H54 (cell line): ENCODE measurements around the gene SPRYD3.

Experiments used
- DNase-seq: peaks from one replicate; pipeline ENCODE4 v3.0.0; 2011; ENCODE audit warnings: low spot score, mixed read lengths; ENCODE audit not compliant: insufficient read length
- FAIRE-seq: peaks from 3 replicates; lab custom pipeline; 2011; peaks lifted over from hg19 to GRCh38; lab: Jason Lieb, UNC
- POLR2A ChIP-seq: IDR thresholded peaks from 2 replicates; pipeline ENCODE4 v1.6.1; 2011; ENCODE audit warnings: low read depth, mild to moderate bottlenecking, low read length

SPRYD3 gene

GRCh38 chr12:53107122-53107521 is 27.9 kb upstream of the SPRYD3 start:
- FAIRE-seq (no peak), DNase-seq (no peak)
- no peak for TF ChIP-seq POLR2A

- FAIRE-seq = no peak
- TF ChIP-seq POLR2A = no peak
- DNase-seq = no peak
Measured at GRCh38 chr12:53105712-53106439, 26.7 kb upstream of the SPRYD3 start.

- TF ChIP-seq POLR2A = no peak
- DNase-seq = no peak
- no peak for FAIRE-seq
Measured at GRCh38 chr12:53105256-53105655, 26.1 kb upstream of the SPRYD3 start.

GRCh38 chr12:53103860-53104305 is 24.7 kb upstream of the SPRYD3 start:
- DNase-seq (no peak), FAIRE-seq (no peak)
- TF ChIP-seq POLR2A = no peak

GRCh38 chr12:53102883-53103807 is 24.0 kb upstream of the SPRYD3 start, which contains the start of gene SOAT2:
TSS of gene SOAT2 (plus strand) at chr12:53103486. CDS start at chr12:53103578, 92 bp downstream.
- no peak for FAIRE-seq
- no peak for TF ChIP-seq POLR2A

GRCh38 chr12:53101931-53102781 is 23.0 kb upstream of the SPRYD3 start:
- TF ChIP-seq POLR2A = no peak
- FAIRE-seq = no peak

More at GRCh38 chr12:53102883-53103807, 24.0 kb upstream of the SPRYD3 start, which contains the start of gene SOAT2:
- no peak for DNase-seq

GRCh38 chr12:53101266-53101665 is 22.1 kb upstream of the SPRYD3 start:
- no peak for DNase-seq
- no peak for FAIRE-seq
- TF ChIP-seq POLR2A = no peak

More at GRCh38 chr12:53101931-53102781, 23.0 kb upstream of the SPRYD3 start:
- no peak for DNase-seq

- no peak for FAIRE-seq
- no peak for TF ChIP-seq POLR2A
- no peak for DNase-seq
Measured at GRCh38 chr12:53100466-53101151, 21.4 kb upstream of the SPRYD3 start.

GRCh38 chr12:53099071-53099882 is 20.1 kb upstream of the SPRYD3 start:
- DNase-seq (peak; percentile 96), FAIRE-seq (no peak)
- peak; percentile 21; the same call in 1 of the 2 replicates for TF ChIP-seq POLR2A

GRCh38 chr12:53098354-53098981 is 19.3 kb upstream of the SPRYD3 start:
- FAIRE-seq = peak; percentile 67
- peak; percentile 77 for DNase-seq
- TF ChIP-seq POLR2A = peak; percentile 45; the same call in 1 of the 2 replicates

GRCh38 chr12:53097564-53098353 is 18.6 kb upstream of the SPRYD3 start, which contains the start of gene IGFBP6:
TSS of gene IGFBP6 (plus strand) at chr12:53097667. CDS start at chr12:53097718, 51 bp downstream.
- FAIRE-seq = no peak
- peak; percentile 69 for DNase-seq
- TF ChIP-seq POLR2A = peak; percentile 69
